Measurements from ENCODE around the gene UNC13C.

UNC13C gene

GRCh38 chr15:54026891-54027290 lies 48.6 kb downstream of the UNC13C start:
- DNase-seq: no peak

GRCh38 chr15:54029081-54029480 lies 50.8 kb downstream of the UNC13C start:
- no peak for DNase-seq

GRCh38 chr15:54032066-54032465 lies 53.8 kb downstream of the UNC13C start:
- no peak for DNase-seq

GRCh38 chr15:54033356-54033860 lies 55.2 kb downstream of the UNC13C start:
- DNase-seq: no peak

GRCh38 chr15:54033869-54034458 lies 55.7 kb downstream of the UNC13C start:
- no peak for DNase-seq

GRCh38 chr15:54035616-54036015 lies 57.4 kb downstream of the UNC13C start:
- no peak for DNase-seq

GRCh38 chr15:54045397-54045796 lies 67.2 kb downstream of the UNC13C start:
- no peak for DNase-seq

- no peak for DNase-seq
Measured at GRCh38 chr15:54046093-54046492, 67.9 kb downstream of the UNC13C start.

- no peak for DNase-seq
Measured at GRCh38 chr15:54064365-54064764, 86.1 kb downstream of the UNC13C start.

GRCh38 chr15:54066403-54066802 lies 88.2 kb downstream of the UNC13C start:
- DNase-seq: no peak

GRCh38 chr15:54082836-54083492 lies 104.7 kb downstream of the UNC13C start:
- DNase-seq: no peak

- DNase-seq: no peak
Measured at GRCh38 chr15:54083501-54083900, 105.3 kb downstream of the UNC13C start.

- no peak for DNase-seq
Measured at GRCh38 chr15:54083991-54084390, 105.8 kb downstream of the UNC13C start.

GRCh38 chr15:54088837-54089236 lies 110.6 kb downstream of the UNC13C start:
- no peak for DNase-seq

GRCh38 chr15:54089776-54090175 lies 111.5 kb downstream of the UNC13C start:
- no peak for DNase-seq

GRCh38 chr15:54091651-54092050 lies 113.4 kb downstream of the UNC13C start:
- DNase-seq: no peak

- DNase-seq: no peak
Measured at GRCh38 chr15:54094661-54095060, 116.4 kb downstream of the UNC13C start.

GRCh38 chr15:54097019-54097418 lies 118.8 kb downstream of the UNC13C start:
- no peak for DNase-seq

- DNase-seq: no peak
Measured at GRCh38 chr15:54099010-54099409, 120.8 kb downstream of the UNC13C start.

- no peak for DNase-seq
Measured at GRCh38 chr15:54101664-54102270, 123.5 kb downstream of the UNC13C start.

GRCh38 chr15:54102704-54103103 lies 124.5 kb downstream of the UNC13C start:
- DNase-seq: no peak

GRCh38 chr15:54109014-54109413 lies 130.8 kb downstream of the UNC13C start:
- no peak for DNase-seq

GRCh38 chr15:54119051-54119450 lies 140.8 kb downstream of the UNC13C start:
- no peak for DNase-seq

- DNase-seq: no peak
Measured at GRCh38 chr15:54120949-54121463, 142.8 kb downstream of the UNC13C start.
